ENCODE data around the gene SEPSECS. TPM values are rescaled to one million over a fixed set of nuclear protein-coding genes. Genes with fewer than 3 reads are reported as not detected.
A peak's percentile ranks its signal among the peaks of the same experiment; 100 is the strongest.

Gene SEPSECS
- total RNA-seq, 4 donors from 2014 or later: 3.0 to 7.2 (median 4.4) TPM

DNA sequence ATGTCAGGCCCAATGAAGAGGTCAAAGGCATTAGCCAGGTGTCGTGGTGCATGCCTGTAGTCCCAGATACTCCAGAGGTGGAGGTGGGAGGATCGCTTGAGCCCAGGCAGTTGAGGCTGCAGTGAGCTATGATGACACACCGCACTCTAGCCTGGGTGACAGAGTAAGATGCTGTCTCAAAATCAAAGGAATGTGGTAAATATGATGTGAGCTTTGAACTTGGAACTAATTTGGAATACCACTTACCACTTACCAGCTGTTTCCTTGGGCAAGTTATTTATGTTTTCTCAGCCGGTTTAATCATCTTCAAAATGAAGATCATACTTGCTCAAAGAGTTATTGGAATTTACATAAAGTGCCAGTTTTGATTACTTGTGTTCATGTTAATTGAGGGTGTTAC lies 23.8 kb upstream of the SEPSECS start:
- WGBS, 2 donors: 80 to 87% methylated on average over 3 to 4 of the region's 4 CpGs
- intact Hi-C loops (cut with DNase I): no loop called here
- TF ChIP-seq, protein P1, sequence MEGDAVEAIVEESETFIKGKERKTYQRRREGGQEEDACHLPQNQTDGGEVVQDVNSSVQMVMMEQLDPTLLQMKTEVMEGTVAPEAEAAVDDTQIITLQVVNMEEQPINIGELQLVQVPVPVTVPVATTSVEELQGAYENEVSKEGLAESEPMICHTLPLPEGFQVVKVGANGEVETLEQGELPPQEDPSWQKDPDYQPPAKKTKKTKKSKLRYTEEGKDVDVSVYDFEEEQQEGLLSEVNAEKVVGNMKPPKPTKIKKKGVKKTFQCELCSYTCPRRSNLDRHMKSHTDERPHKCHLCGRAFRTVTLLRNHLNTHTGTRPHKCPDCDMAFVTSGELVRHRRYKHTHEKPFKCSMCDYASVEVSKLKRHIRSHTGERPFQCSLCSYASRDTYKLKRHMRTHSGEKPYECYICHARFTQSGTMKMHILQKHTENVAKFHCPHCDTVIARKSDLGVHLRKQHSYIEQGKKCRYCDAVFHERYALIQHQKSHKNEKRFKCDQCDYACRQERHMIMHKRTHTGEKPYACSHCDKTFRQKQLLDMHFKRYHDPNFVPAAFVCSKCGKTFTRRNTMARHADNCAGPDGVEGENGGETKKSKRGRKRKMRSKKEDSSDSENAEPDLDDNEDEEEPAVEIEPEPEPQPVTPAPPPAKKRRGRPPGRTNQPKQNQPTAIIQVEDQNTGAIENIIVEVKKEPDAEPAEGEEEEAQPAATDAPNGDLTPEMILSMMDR (IDR thresholded peaks at IDR 0.05): no peak
- TF ChIP-seq POLR2A (IDR thresholded peaks at IDR 0.05): no peak
- H3K36me3 ChIP-seq: no peaks in the 10 kb centered on the region
- H3K9me3 ChIP-seq: no peaks in the 10 kb centered on the region
- H3K27ac ChIP-seq: no peak overlapping the region
- no peaks in the 10 kb centered on the region for H3K27me3 ChIP-seq
- H3K4me3 ChIP-seq: no peak overlapping the region
- no peaks in the 10 kb centered on the region for H3K4me1 ChIP-seq
- no peak for DNase-seq

DNA sequence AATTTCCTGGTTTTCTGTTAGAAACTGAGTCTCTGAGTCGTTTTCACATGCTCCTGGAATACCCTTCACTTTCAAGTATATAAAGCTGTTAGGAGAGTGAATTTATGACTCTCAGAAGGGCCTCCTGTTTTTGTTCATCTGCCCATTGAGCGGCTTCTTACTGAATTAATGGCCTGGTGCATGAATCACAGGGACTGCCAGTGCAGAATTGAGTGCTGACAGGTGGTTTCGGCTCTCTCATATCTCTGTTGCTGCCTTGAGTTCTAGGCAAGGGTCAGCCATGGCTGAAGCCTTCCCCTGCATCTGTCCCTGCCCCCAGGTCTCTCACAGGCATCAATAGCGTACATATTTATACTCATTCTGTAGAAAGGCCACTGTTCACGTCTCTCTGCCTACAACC lies 22.7 kb upstream of the SEPSECS start:
- Histone ChIP-seq H3K27me3 (no peaks in the 10 kb centered on the region), H3K27ac (no peak overlapping the region), H3K4me3 (no peak overlapping the region), H3K9me3 (no peaks in the 10 kb centered on the region), H3K36me3 (no peaks in the 10 kb centered on the region), H3K4me1 (no peaks in the 10 kb centered on the region)
- intact Hi-C loops (cut with DNase I): no loop called here
- DNase-seq: no peak
- 86% methylated on average over 5 of the region's 5 CpGs for WGBS, 2 donors
- TF ChIP-seq POLR2A (IDR thresholded peaks at IDR 0.05): no peak
- TF ChIP-seq, protein P1 (IDR thresholded peaks at IDR 0.05): no peak

DNA sequence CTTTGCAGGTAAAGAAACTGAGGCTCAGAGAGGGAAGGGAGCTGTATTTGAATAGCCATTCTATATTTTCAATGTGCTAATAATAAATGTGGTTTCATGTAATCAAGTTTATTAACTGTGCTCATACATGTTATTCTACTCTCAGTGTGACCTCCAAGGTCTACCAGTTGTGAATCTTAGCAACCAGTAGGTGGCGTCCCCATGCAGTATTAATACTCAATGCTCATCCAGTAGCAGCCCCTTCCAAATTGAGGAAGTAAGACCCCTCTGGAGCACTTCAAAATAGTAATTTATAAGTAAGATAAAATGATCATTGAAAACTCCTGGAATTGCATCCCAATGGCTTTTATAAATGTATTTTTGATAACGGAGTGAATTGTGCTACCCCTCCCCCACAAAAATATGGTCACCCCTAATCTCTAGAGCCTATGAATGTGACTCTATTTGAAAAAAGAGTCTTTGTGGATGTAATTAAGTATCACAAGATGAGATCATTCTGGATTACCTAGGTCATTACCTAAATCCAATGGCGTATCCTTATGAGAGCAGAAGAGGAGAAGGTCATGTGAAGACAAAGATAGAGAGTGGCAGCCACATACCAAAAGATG lies 20.4 kb upstream of the SEPSECS start:
- no peak overlapping the region for H3K27ac ChIP-seq
- H3K4me3 ChIP-seq: no peak overlapping the region
- no peaks in the 10 kb centered on the region for H3K36me3 ChIP-seq
- no peak for TF ChIP-seq POLR2A (IDR thresholded peaks at IDR 0.05)
- TF ChIP-seq, protein P1 (IDR thresholded peaks at IDR 0.05): peak in 5 of 6 experiments; percentile 41 to 63 (median 49)
- H3K9me3 ChIP-seq: no peaks in the 10 kb centered on the region
- no peak for DNase-seq
- intact Hi-C loops (cut with DNase I): no loop called here
- H3K4me1 ChIP-seq: no peaks in the 10 kb centered on the region
- no peaks in the 10 kb centered on the region for H3K27me3 ChIP-seq
- 58 to 61% methylated on average over 3 of the region's 3 CpGs for WGBS, 2 donors

DNA sequence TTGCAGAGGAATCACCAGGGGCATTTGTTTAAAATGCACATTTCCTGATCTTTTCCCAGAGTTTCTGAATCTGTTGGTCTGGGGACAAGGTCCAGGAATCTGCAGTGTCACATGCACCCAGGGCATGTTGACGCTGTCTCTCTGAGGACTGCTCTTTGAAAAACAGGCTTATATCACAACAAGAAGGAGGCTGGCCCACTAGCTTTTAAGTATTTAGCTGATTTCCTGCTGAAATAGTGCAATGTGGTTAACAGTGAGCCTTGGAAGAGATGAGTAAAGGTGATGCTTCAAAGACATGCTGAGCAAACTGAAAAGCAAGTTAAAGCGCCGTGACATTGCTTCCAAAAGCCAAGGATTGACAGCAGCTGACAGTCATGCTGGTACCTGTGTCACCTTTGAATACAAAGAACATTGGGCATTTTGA lies 18.6 kb upstream of the SEPSECS start:
- TF ChIP-seq POLR2A (IDR thresholded peaks at IDR 0.05): no peak
- TF ChIP-seq, protein P1 (IDR thresholded peaks at IDR 0.05): no peak
- 59 to 80% methylated on average over 3 of the region's 3 CpGs for WGBS, 2 donors
- no peak overlapping the region for H3K27ac ChIP-seq
- DNase-seq: no peak
- intact Hi-C loops (cut with DNase I): no loop called here
- H3K36me3 ChIP-seq: no peaks in the 10 kb centered on the region
- H3K4me1 ChIP-seq: peaks cover 3 to 8% (median 7%) of the 10 kb centered on the region in 3 donors
- no peaks in the 10 kb centered on the region for H3K27me3 ChIP-seq
- H3K9me3 ChIP-seq: no peaks in the 10 kb centered on the region
- H3K4me3 ChIP-seq: no peak overlapping the region

DNA sequence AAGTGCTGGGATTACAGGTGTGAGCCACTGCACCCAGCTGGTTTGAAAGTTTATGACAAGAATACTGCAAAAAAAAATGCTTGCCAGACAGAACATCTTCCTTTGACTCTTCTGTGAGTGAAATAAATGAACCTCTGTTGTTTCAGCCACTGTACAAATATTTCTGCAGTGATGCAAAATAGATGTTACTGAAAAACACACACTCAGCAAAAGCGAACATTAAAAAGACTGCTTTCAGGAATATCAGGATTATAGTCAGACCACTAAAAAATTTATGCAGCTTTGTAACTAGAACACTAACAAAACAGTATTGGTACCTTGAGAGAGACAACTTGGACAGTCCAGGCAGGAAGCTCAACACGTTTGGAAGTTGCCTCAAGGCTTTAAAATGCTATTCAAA lies 16.9 kb upstream of the SEPSECS start:
- TF ChIP-seq, protein P1 (IDR thresholded peaks at IDR 0.05): no peak
- no peak for TF ChIP-seq POLR2A (IDR thresholded peaks at IDR 0.05)
- intact Hi-C loops (cut with DNase I): no loop called here
- Histone ChIP-seq H3K9me3 (no peaks in the 10 kb centered on the region), H3K27ac (no peak overlapping the region), H3K36me3 (no peaks in the 10 kb centered on the region), H3K27me3 (no peaks in the 10 kb centered on the region), H3K4me3 (no peak overlapping the region), H3K4me1 (peaks cover 12 to 23% (median 16%) of the 10 kb centered on the region in 3 donors)
- no peak for DNase-seq
- 64 to 66% methylated on average over 2 of the region's 2 CpGs for WGBS, 2 donors
